Stimulated activated CD8-positive, alpha-beta memory T cell treated with anti-CD3 and anti-CD28 coated beads, Interleukin-12 subunit alpha, Interleukin-12 subunit beta, amount 100 ng/mL, for 24 hours (primary cell): ENCODE results near the gene ESYT2.
A peak's percentile ranks its signal among the peaks of the same experiment; 100 is the strongest.
"Not testable (repeated sequence)": the region's sequence is repeated elsewhere in the genome, so short reads cannot be mapped to it uniquely, and the experiment has no call there.

Experiments used
- DNase-seq: peaks from one replicate; pipeline ENCODE4 v3.0.0-alpha.2; 2020; ENCODE audit errors: extremely low read depth

The ESYT2 gene

GRCh38 chr7:158725506-158725800, 103.9 kb downstream of the ESYT2 start:
- DNase-seq: no peak

- no peak for DNase-seq
Observed at GRCh38 chr7:158724658-158725505, 104.4 kb downstream of the ESYT2 start.

GRCh38 chr7:158723714-158724385, 105.5 kb downstream of the ESYT2 start:
- DNase-seq: no peak

- no peak for DNase-seq
Observed at GRCh38 chr7:158723266-158723665, 106.0 kb downstream of the ESYT2 start.

- DNase-seq: no peak
Observed at GRCh38 chr7:158722574-158723237, 106.6 kb downstream of the ESYT2 start.

GRCh38 chr7:158720112-158720511, 109.2 kb downstream of the ESYT2 start:
- no peak for DNase-seq

- no peak for DNase-seq
Observed at GRCh38 chr7:158716802-158717201, 112.5 kb downstream of the ESYT2 start.

- no peak for DNase-seq
Observed at GRCh38 chr7:158710651-158711102, 118.6 kb downstream of the ESYT2 start.

GRCh38 chr7:158707610-158708009, 121.7 kb downstream of the ESYT2 start:
- no peak for DNase-seq

- no peak for DNase-seq
Observed at GRCh38 chr7:158706710-158707590, 122.4 kb downstream of the ESYT2 start.

GRCh38 chr7:158706273-158706704, 123.0 kb downstream of the ESYT2 start:
- DNase-seq: no peak

- no peak for DNase-seq
Observed at GRCh38 chr7:158705234-158705850, 124.0 kb downstream of the ESYT2 start.

- DNase-seq: peak; percentile 93
Observed at GRCh38 chr7:158704524-158705233, 124.6 kb downstream of the ESYT2 start, which contains the start of gene NCAPG2. Gene NCAPG2, minus strand, starts transcription at chr7:158704804. Its CDS starts 2,905 bp downstream, at chr7:158701899.

- not testable (repeated sequence) for DNase-seq
Observed at GRCh38 chr7:158703679-158704523, 125.4 kb downstream of the ESYT2 start.

- no peak for DNase-seq
Observed at GRCh38 chr7:158702944-158703343, 126.4 kb downstream of the ESYT2 start.

GRCh38 chr7:158702196-158702595, 127.1 kb downstream of the ESYT2 start:
- DNase-seq: no peak

- no peak for DNase-seq
Observed at GRCh38 chr7:158700008-158700407, 129.3 kb downstream of the ESYT2 start.

GRCh38 chr7:158699341-158699740, 130.0 kb downstream of the ESYT2 start:
- DNase-seq: no peak

- no peak for DNase-seq
Observed at GRCh38 chr7:158698657-158699195, 130.6 kb downstream of the ESYT2 start.
